ENCODE measurements around the gene WWOX.

The WWOX gene

DNA sequence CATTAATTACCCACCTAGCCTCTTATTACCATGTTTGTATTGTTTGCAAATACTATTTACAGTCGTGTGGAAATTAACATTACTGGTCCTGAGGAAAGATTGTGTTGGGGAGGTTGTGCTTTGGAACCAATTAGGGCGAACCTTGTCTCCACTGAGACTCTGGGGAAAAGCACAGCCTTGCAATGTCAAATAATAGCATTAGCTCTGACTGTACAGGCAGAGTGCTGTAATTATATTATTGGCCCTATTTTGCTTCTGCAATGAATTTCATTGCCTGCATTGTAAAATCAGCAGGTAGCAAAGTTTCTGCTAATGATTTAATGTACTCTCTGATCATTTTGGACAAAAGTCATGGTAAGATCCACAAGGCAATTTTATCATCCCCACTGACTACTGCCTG, 97.0 kb downstream of the WWOX start:
- DNase-seq (ENCODE audit: low read depth): no peak

DNA sequence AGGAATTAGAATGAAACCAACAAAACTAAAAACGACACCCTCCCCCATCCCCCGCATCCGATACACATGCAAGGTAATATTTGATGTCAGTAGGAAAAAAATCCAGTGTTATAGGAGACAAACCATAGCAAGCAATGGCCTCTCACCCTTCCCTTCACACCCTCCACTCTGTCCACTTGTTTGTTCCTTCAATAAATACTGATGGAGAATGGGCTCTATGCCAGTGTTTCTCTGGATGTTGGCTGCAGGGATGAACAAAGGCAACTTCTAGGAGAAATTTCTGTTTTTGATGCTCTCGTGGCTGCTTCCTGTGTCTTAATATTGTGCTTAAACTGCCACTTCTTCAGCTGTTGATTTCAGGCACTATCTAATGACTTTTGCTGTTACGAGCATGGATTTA, 98.8 kb downstream of the WWOX start:
- DNase-seq (ENCODE audit: low read depth): no peak

DNA sequence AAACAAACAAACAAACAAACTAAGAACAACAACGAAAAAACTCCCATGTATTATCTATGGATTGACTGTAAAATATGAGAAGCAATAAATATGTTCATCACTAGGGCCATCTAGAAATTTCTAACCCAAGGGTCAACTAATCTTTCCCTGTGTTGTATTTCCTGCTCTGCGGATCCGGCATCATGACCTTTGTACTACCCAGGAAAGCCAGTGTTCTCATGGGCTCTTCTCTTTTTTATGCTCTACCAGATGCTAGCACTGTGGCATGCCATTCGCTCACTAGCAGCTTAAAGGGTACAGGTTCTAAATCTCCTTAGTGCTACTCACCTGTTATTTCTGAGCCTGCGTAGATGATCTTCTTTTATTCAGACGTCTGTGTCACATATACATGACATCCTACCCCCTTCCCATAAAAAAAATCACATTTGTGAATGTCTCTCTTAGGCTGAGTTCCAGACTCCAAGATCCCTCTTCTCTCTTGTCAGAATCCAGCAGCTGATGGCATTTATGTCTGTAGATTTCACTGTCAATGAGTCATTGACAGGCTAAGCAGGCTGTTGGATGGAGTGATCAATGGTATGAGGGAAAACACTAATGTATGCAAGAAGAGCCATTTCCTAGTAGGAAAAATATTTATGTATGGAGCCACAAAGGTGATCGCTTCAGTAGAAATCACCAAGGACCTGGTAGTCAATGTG, 100.0 kb downstream of the WWOX start:
- no peak for DNase-seq (ENCODE audit: low read depth)

DNA sequence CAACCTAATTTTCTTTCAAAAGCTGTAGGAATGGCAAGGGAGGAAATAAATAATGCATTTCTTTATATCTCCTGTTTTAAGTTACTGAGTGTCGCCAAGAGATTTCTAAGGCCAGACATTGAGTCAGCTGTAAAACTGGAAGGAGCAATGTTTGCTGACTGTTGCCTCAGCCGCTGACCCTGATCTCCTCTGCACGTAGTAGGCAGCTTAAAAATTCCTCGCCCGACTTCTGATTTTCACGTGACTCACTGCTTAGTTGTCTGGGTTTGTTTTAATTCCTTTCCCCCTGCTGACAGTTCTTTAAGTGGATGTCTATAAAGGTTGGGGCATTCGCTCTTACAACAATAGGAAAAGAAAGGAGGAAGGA, 100.6 kb downstream of the WWOX start:
- no peak for DNase-seq (ENCODE audit: low read depth)

DNA sequence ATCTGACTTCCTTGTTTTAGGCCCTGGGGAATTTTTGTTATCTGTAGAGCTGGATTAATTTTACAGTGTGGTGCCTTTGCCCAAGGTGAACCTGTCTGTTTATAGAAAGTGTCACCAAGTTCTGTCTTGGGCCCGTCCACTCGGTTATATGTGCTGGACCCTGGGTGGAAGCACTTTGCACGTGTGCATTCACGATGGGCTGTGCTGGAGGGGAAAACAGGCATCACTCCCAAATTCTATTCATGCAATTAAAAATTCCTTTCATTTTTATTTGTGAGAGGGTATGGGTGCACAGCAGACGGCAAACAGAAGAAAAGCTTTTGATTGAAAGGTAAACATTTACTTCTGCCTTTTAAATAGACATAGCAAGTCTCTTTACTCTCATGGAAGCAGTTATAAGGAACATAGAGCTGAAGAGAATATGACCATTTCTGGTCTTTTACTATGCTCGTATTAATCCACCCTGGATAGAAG, 101.2 kb downstream of the WWOX start:
- DNase-seq (ENCODE audit: low read depth): no peak

DNA sequence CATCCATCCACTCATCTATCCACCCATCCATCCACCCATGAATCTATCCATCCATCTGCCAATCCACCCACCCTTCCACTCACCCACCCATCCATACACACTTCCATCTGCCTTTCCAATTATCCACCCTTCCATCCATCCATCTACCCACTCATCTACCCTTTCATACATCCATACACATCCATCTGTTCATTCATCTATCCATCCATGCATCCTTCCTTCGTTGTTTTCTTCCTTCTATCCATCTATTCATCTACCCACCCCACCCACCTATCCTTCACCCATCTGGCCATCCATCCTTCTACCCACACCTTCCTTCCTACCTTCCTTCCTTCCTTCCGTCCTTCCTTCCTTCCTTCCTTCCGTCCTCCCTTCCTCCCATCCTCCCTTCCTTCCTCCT, 106.1 kb downstream of the WWOX start:
- no peak for DNase-seq (ENCODE audit: low read depth)

DNA sequence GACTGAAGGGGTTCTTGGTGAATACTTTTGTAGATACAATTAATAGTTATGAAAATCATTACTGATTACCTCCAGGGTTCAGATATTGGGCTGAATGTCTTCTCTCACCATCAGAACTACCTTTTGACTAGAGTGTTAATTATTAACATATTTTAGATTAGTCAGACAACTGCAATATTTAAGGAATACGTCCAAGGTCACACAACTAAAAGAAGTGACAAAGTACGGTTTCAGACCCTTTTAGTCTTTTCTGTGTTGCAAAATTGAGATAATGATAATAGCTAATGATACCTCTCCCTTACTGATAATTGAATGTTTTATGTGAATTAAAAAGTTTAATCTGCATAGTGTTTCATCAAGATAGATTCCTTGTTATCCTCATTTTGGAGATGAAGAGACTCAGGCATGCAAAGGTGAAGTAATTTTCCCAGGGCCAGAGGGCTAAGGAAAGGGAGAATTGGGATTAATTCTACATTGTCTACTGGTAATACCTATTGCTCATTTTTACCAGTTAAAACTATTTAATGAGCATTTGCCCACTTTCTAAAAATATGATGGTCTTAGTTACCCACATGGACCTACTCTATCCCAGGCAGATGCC, 107.3 kb downstream of the WWOX start:
- DNase-seq (ENCODE audit: low read depth): no peak

DNA sequence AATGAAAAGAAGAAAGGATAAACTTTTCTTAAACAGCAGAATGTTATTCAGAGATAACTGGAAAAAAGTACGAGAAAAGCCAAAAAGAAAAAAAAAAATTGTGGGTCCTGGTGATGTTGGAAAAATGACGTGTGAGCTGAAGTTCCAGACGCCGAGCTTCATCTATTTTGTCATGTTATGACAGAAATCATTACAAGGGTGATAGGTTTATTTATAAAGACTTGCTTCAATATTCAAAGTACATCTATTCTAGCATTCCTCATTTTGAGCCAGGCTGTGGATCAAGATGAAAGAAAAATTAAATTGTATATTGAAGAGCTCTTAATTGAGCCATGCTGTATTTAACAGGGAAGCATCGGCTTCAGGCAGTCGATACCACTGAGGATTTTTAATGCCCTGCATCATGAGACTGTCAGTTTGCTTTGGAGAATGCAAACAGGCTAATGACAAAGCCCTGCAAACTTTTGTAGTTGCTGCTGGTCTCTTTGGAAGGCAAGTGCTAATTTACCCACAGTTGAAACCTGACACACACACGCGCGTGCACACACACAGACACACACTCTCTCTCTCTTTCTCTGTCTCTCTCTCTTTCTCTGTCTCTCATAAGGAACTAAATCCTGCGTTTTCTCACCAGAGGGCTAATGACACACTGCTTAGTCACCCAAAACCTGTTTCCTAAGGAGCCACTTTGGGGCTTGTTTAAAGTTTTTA, 110.7 kb downstream of the WWOX start:
- DNase-seq (ENCODE audit: low read depth): no peak

DNA sequence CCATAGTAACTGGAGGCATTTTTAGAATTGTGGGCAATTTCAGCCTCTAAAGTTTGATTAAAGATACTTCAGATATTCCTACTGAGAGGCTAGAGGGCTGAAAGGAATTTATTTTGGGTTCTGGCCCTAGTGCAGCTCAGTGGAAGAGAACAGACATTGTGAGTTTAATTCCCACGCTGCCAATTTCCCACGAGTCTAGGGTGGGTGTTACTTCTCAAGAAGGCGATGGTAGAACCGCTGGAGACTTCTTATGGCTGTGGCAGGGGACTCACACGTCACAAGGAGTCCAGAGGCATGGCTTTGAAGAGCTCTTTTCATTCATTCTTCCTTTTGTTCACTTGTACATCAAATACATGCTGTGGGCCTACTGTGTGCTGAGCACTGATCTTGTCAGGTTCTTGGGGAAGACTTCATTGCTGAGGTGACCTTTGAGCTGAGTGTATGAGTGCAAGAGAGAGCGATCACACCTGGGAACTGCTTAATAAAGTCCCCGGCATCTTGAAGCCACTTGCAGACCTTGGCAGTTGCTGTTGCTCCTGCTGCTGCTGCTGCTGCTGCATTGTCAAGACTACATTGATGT, 111.7 kb downstream of the WWOX start:
- DNase-seq (ENCODE audit: low read depth): no peak

DNA sequence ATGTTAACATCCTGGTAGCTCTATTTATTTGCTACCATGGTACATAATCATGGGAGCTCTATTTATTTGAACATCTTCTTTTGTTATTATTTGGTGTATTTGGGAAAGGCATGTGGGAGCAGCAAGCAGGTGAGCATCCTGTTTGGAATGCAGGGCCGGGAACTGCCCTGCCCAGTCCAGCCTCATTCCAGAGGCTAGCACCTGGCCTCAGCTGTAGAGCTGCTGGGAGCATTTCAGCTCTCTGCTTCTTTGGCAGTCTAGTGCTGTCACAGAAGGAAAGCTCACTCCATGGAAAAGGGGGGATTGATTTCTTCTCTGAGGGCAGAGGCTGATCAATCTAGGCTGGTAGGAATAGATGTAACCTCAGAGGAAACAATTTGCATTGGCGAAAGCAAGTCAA, 112.5 kb downstream of the WWOX start:
- DNase-seq (ENCODE audit: low read depth): no peak

DNA sequence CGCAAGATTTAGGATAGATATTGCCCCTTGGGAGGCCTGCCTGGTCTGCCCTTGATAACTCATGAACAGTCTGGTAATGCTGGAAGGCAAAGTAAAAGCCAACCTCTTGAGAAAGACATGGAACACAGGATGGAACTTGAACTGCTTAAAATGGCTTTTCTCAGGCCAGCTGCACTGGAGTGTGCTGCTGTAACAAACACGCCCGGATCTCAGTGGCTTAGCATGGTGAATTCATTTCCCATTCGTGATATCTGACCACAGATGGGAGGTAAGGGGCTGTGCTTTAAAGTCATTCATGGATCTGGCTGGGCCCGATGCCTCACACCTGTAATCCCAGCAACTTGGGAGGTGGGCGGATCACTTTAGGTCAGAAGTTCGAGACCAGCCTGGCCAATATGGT, 113.2 kb downstream of the WWOX start:
- DNase-seq (ENCODE audit: low read depth): no peak

DNA sequence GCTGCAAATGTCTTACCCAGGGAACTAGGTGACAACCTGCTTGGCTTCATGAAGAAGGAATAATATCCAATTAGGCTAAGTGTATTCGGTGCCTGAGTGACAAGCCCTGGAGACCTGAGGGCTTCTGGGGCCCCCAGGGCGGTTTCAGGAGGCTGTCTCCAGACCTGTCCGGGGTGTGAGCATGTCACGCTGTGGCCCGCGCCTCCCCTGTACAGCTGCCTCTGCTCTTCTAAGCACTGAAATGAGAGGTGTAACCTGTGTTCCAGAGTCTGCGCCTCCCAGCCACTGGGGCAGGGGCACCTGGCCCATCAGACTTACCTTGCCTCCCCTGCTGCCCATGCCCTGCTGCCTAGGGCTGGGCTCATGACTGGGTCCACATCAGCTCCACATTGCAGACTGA, 114.3 kb downstream of the WWOX start:
- no peak for DNase-seq (ENCODE audit: low read depth)

DNA sequence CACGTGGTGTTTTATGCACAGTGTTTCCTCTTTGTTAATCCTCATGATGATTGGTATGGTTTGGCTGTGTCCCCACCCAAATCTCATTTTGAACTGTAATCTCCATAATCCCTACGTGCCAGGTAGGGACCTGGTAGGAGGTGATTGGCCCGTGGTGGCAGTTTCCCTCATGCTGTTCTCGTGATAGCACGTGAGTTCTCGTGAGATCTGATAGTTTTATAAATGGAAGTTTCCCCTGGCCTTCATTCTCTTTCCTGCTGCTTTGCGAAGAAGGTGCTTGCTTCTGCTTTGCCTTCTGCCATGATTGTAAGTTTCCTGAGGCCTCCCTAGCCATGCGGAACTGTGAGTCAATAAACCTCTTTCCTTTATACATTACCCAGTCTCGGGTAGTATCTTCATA, 115.8 kb downstream of the WWOX start:
- no peak for DNase-seq (ENCODE audit: low read depth)

DNA sequence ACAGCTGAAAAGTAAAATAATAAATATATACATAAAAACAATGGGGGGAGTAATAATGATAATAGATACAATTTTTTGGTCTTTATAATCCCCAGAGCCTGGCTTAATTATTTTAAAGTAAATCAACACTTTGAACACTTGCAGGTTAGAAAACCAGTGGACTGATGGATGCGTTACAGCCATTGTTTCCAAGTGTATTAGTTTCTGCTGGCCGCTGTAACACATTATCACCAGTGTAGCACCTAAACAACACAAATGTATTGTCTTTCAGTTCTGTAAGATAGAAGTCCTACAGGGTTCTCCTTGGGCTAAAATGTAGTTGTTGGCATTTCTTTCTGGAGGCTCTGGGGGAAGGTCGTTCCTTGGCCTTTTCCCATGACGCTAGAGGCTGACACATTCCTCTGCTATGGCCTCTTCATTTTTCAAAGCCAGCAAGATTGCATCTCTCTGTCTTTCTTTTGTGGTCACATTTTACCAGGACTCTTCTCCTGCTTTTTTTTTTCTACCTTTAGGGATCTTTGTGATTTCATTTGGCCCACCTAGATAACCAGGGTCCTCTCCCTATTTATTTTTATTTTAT, 116.8 kb downstream of the WWOX start:
- DNase-seq (ENCODE audit: low read depth): no peak

DNA sequence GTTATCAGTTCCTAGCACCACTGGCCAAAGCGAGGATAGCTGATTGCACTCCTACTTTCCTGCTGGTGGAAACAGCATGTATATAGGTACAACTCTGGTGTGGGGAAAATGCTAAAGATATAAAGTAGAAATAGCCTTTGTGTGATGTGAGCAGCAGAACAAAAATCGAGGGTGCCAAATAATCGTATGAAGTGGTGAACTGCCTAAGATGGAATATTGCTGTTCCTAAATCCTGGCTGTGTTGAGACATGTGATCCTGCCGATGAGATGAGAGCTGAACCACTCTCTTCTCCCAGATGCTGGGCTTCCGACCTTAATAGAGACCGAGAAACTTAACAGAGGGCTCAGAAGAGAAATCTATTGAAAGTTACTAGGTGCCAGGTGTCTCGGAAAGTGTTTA, 117.8 kb downstream of the WWOX start:
- no peak for DNase-seq (ENCODE audit: low read depth)

DNA sequence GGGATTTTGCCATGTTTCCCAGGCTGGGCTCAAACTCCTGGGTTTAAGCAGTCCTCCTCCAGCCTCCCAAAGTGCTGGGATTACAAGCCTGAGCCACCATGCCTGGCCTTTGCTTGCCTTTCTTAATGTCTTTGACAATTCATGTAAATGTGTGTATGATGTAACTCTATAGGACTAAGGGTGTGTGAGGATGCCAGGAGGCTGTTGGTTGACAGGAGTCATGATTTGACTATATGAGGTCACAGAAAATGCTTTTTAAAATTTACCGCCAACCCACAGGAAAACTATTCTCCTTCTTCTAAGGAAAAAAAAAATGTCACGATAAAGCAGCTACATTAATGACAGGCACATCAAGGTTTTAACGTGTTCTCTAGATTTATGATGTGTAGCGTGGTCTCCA, 118.8 kb downstream of the WWOX start:
- no peak for DNase-seq (ENCODE audit: low read depth)

DNA sequence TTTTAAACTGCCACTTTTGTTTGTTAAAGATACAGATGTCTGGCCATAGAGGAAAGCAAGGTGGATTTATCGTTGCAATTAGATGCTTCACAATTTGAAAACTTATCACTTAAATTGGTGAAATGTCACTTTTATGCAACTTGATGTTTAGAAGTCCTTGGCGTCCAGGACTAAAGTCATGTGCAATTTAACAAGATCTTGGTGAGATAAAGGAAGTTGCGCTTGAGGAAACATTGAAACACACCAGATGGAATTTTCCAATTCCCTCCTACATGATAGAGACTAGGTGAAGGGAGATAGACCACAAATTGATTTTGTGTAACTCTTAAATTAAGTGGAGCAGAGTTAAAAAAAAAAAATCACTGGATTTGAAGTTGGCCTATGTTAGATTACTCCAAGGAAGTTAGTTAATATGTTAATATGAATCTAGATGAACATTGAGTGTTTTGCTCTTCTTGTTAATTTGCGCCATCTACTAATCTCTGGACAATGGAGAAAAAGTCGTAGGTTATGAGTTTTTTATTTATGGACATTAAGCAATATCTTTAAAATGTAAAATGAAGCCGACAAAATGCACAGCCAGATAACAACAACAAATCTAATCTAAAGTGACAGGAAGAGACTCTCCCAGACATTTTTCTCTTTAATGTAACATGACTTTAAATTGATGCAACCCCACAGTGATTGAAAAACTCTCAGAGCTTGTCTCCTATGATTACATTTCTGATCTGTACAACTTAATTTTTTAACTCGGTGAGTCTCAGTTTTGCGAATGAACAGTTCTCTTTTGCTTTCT, 119.6 kb downstream of the WWOX start:
- no peak for DNase-seq (ENCODE audit: low read depth)

DNA sequence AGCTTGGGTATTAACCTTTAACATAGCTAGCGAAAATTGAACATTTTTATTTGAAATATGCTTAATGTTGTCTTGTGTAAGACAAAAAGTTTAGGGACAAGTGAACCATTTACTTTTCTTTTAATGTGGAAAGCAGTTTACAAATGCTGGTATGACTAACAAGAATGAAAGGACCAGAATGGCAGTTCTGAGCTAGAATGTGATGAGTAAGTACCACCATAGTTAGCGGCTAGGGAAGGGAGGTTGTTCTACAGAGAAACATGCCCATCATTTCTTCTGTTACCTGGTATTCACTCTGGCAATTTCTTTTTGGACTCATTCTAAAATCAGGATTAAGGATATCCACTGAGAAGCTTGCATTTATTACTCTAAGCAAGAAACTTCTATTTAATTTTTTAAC, 121.1 kb downstream of the WWOX start:
- DNase-seq (ENCODE audit: low read depth): no peak

DNA sequence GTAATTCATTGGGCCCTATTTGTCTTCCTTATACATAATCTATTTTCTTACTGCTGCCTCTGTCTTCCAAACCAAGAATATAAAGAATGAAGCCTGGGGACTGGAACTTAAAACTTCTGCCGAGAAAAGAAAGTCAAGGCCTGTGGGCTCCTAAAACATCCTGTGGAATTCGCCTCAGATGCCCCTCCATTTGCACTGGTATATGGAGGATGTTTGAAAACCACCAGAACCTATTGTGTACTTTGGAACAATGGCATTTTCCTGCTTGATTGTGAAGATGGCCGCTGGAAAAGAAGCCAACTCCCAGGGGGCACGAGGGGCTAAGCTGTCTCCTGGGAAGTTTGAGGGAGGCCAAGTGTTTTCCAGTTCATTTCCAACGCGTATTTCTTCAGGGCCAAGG, 122.4 kb downstream of the WWOX start:
- no peak for DNase-seq (ENCODE audit: low read depth)

DNA sequence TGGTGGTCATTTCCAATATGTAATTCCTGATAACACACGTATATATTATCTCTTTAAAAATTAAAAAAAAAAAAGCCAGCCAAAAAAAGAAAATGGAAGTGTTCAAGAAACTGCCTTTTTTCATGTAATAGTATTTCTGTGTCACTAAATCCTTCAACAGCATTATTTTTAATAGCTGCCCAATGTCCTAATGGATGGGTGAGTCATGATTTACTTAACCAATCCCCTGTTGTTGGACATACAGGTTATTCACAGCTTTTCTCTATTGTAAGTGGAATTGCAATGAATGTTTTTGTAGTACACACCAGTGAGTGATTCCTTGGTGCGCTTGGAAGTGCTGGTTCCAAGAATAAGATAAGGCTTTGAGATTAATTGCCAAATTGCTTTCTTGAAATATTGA, 124.9 kb downstream of the WWOX start:
- no peak for DNase-seq (ENCODE audit: low read depth)

DNA sequence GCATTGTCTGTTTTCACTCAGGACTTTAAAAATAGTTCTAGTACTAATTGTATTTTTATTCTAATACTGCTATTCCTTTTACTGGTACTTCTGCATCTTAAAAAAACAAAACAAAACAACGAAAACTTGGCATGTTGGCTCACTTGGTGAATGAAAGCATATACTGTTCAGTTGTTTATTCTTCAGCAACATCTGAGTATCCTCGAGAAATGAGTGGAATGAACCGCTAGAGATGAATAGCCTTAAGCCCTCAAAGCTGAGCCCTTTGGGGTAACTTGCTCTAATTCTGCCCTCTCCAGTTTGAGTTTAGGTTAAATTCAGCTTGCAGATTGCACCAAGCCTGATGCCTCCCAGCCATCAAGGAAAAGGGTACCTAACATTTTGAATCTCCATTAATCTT, 126.5 kb downstream of the WWOX start:
- no peak for DNase-seq (ENCODE audit: low read depth)

DNA sequence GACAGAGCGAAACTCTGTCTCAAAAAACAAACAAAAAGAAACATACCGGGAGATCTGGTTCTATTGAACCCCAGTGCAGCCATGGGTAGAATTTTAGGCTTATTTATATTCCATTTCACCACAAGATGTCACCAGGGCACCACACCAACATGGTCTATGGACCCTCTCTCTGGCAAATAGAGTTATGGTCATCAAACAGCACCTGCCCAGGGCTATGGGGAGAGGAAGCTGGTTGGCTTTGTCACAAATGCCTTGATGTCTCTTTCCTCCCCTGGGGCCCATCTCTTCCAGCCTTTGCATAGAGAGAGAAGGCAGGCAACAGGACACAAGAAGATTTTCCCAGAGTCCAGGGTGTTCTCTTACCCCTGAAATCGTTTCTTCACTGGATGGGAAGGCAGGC, 128.4 kb downstream of the WWOX start:
- DNase-seq (ENCODE audit: low read depth): no peak

Measured in activated T-helper 9 cell treated with anti-CD3 and anti-CD28 coated beads, Interleukin-2, amount 50 U/mL, for 16 hours (primary cell).